H54 (cell line): ENCODE measurements around the gene PRPF6.

Experiments
- DNase-seq: peaks from one replicate; pipeline ENCODE4 v3.0.0; 2011; ENCODE audit warnings: low spot score, mixed read lengths; ENCODE audit not compliant: insufficient read length
- FAIRE-seq: peaks from 3 replicates; lab custom pipeline; 2011; peaks lifted over from hg19 to GRCh38; lab: Jason Lieb, UNC
- POLR2A ChIP-seq: IDR thresholded peaks from 2 replicates; pipeline ENCODE4 v1.6.1; 2011; ENCODE audit warnings: low read depth, mild to moderate bottlenecking, low read length

PRPF6 gene

DNA sequence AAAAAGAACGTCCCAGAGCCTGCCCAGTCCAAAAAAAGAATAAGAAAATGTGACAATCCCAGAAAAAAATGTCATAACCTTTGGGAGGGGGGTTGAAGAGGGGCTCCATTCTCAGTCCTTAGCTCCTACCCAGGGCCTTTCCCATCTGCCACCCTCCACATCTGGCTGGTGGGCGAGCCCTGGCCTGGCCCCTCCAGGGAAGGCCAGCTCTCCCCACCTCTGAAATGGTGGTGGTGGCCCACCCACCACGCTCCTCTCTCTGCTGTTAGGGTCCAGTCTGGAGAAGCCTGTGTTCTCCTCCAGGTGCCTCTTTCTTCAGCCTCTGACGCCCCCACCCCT is 98.0 kb downstream of the PRPF6 start:
- FAIRE-seq (no peak), DNase-seq (no peak)
- TF ChIP-seq POLR2A = no peak

DNA sequence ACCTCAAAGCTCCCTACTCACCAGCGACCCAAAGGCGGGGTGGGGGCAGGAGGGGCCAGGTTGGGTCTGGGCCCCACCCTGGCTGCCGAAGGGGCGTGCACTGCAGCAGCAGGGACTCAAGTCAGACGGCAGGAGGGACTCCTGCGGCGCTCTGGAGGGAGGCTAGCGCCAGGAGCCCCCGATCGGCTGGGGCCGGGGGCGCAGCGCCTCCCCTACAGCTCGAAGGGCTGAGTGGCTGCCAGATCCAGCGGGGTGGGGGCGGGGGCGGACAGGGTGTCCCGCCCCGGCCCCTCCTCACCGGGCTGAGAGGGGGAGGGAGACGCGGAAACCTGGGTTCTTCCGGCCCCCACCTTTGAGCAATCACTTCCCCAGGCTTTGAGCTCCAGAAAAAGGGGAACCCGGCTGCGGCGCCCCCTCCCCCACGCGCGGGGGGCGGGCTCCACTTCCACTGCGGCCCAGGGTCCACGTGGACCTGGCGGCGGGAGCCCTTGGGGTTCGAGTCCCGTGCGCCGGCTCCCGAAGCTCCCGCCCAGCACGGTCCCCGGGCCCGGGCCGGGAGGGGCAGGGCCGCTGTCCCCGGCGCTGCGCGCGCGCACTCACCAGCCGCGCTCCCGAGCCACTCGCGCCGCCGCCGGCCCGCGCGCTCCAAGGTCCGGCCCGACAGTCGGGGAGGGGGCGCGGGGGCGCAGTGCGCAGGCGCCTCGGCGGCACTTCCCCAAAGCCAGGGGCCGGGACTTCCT is 98.5 kb downstream of the PRPF6 start, which contains the start of gene RGS19:
RGS19 (minus strand) TSS at position 246 of the 740 bp plus-strand sequence. CDS start 2,632 bp downstream, outside the sequence.
- TF ChIP-seq POLR2A = peak; percentile 35; the same call in 1 of the 2 replicates
- DNase-seq (peak; percentile 79), FAIRE-seq (no peak)

DNA sequence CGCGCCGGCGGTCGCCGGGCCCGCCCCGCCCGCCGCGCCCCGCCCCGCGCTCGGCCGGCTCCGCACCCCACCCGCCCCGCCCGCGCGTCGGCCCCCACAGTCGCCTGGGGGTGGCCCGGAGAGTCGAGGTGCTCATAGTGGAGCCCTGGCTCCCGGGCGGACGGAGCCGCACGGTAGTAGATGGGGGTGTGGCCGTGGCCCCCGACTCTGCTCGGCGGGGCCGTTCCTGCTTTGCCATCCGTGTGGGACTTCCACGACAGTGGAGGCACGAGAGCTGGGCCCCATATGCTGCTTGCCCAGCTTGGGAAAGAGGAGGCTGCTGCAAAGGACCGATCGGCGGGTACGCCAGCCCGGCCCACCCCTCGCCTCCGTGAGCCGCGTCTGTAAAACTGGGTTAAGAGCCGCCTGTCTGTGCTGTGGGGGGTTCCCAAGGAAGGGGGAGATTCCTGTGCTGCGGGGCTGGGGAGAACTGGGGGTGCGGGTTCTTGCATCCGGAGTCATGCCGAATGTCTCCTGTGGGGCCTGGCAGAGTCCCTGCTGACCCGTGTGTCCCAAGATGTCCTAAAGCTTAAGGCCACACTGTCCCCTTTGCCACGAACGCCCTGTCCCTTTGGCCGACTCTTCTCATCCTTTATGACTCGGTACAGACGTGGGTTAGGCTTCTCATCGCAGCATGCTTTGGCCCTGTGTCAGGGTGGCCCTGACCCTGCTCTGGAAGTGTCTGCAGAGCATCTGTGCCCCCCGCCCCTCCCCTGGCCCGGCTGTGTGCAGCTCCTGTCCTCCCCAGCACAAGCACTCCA is 99.3 kb downstream of the PRPF6 start, which contains the start of gene OPRL1:
OPRL1 (plus strand) TSS at position 70 of the 800 bp plus-strand sequence. CDS start 12,639 bp downstream, outside the sequence.
- TF ChIP-seq POLR2A = no peak
- no peak for FAIRE-seq
- DNase-seq = no peak

- TF ChIP-seq POLR2A = no peak
- DNase-seq (no peak), FAIRE-seq (no peak)
Measured at GRCh38 chr20:64080813-64081623, 100.1 kb downstream of the PRPF6 start.

GRCh38 chr20:64081624-64081964 is 100.7 kb downstream of the PRPF6 start:
- no peak for TF ChIP-seq POLR2A
- DNase-seq (no peak), FAIRE-seq (no peak)

DNA sequence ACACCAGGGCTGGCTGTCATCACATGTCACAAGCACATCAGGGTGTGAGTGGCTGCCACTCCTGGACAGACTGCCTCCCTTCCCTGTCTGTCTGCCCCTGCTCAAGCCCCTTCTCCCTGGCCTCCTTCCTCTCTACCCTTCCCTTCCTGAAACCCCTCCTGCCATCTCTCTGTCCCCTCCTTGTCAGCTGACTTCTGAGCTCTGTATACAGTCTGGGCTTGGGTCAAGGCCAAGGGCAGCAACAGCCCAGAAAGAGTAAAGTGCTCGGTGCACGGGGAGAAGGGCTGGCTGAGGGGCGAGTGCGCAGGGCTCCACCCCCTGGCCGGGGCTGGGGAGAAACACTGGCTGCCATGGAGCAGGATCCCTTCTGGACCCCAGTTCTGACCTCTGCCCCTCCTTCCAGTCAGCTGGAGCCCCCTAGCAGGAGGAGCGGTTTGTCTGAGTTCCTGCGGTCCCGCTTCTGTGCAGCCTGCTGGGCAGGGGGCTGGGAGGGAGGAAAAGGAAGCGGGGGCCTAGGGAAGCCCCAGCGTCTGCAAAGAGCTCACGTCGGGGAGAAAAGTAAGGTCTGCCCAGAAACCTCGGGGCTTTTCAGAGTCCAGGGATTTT is 101.3 kb downstream of the PRPF6 start:
- TF ChIP-seq POLR2A = no peak
- DNase-seq (no peak), FAIRE-seq (no peak)
